H1 (cell line): Measurements from ENCODE around the gene SLC26A8. TPM values are rescaled to one million over a fixed set of nuclear protein-coding genes. Genes with fewer than 3 reads are reported as not detected.

Experiments
- CTCF ChIA-PET: fragments of 300-600 bp; sonication (Branson Sonifier 250); formaldehyde crosslinking; loops from one replicate; lab custom pipeline; 2021; ENCODE audit not compliant: partially characterized antibody; lab: Charles Lee
- POLR2A ChIA-PET: fragments of 300-600 bp; sonication (Branson Sonifier 250); formaldehyde crosslinking; loops from one replicate; lab custom pipeline; 2021; ENCODE audit warnings: inconsistent platforms; ENCODE audit not compliant: partially characterized antibody; lab: Charles Lee
- DNase-seq, 2 experiments: peaks; one replicate each; pipeline versions ENCODE4 v3.0.0 to v3.0.0-alpha.2; 2010 to 2022; ENCODE audit warnings: low spot score in 2 of 2, low read depth in 1 of 2, mixed read lengths in 1 of 2
- FAIRE-seq: peaks from 2 replicates; lab custom pipeline; 2011; peaks lifted over from hg19 to GRCh38; lab: Jason Lieb, UNC
- H2AFZ ChIP-seq: 2 replicates; pipeline ENCODE4 v1.8.1; 2012; ENCODE audit warnings: low read length, inconsistent platforms
- H2AK5ac ChIP-seq: 2 replicates; pipeline ENCODE4 v1.6.1; 2013; ENCODE audit warnings: low read depth, low read length
- H2BK120ac ChIP-seq: replicated peaks from 2 replicates; pipeline ENCODE3; 2013; ENCODE audit warnings: low read depth, low read length, inconsistent platforms
- H2BK12ac ChIP-seq: 2 replicates; pipeline ENCODE4 v1.6.1; 2013; ENCODE audit warnings: low read depth, low read length
- H2BK15ac ChIP-seq: 2 replicates; pipeline ENCODE4 v1.6.1; 2013; ENCODE audit warnings: low read length
- H2BK20ac ChIP-seq: 2 replicates; pipeline ENCODE4 v1.6.1; 2013; ENCODE audit warnings: low read length
- H2BK5ac ChIP-seq: 2 replicates; pipeline ENCODE4 v1.6.1; 2013; ENCODE audit warnings: low read depth, low read length
- H3K14ac ChIP-seq: 2 replicates; pipeline ENCODE4 v1.6.1; 2013; ENCODE audit warnings: inconsistent platforms; ENCODE audit not compliant: insufficient read length
- H3K18ac ChIP-seq: 2 replicates; pipeline ENCODE4 v1.6.1; 2013; ENCODE audit warnings: low read length; ENCODE audit errors: extremely low read depth
- H3K23ac ChIP-seq: 2 replicates; pipeline ENCODE4 v1.6.1; 2013; ENCODE audit warnings: inconsistent platforms; ENCODE audit not compliant: insufficient read length
- H3K23me2 ChIP-seq: 2 replicates; pipeline ENCODE4 v1.6.1; 2013; ENCODE audit warnings: low read depth, low read length
- H3K27ac ChIP-seq: 2 replicates; pipeline ENCODE4 v1.6.1; 2011; ENCODE audit warnings: low read depth, low read length, inconsistent platforms
- H3K27me3 ChIP-seq, 4 experiments: replicated peaks in 1 of 4; 1 replicate in 1 of 4; 2 replicates in 3 of 4; pipeline versions ENCODE4 v1.6.1 to v1.8.1; 2011 to 2013; ENCODE audit warnings: low read length in 3 of 4, mild to moderate bottlenecking in 3 of 4, inconsistent platforms in 2 of 4, mixed read lengths in 2 of 4, moderate library complexity in 1 of 4; ENCODE audit not compliant: control insufficient read depth in 3 of 4, insufficient read depth in 3 of 4; ENCODE audit errors: extremely low read depth in 1 of 4
- H3K36me3 ChIP-seq, 4 experiments: 2 replicates each; pipeline versions ENCODE4 v1.6.1 to v1.8.1; 2011 to 2013; ENCODE audit warnings: mild to moderate bottlenecking in 4 of 4, low read length in 3 of 4, moderate library complexity in 2 of 4, control low read depth in 1 of 4, inconsistent platforms in 1 of 4; ENCODE audit not compliant: insufficient read depth in 4 of 4, control insufficient read depth in 2 of 4
- H3K4ac ChIP-seq: replicated peaks from 2 replicates; pipeline ENCODE3; 2013; ENCODE audit warnings: low read length, low read depth, mixed read lengths, inconsistent platforms; ENCODE audit not compliant: insufficient read length
- H3K4me1 ChIP-seq, 4 experiments: replicated peaks in 1 of 4; 1 replicate in 1 of 4; 2 replicates in 3 of 4; pipeline versions ENCODE4 v1.6.1 to v1.8.1; 2011 to 2013; ENCODE audit warnings: low read length in 3 of 4, inconsistent platforms in 2 of 4, mixed read lengths in 1 of 4; ENCODE audit not compliant: insufficient read depth in 4 of 4, control insufficient read depth in 3 of 4
- H3K4me2 ChIP-seq, 2 experiments: 2 replicates each; pipeline versions ENCODE4 v1.6.1 to v1.8.1; 2011 to 2013; ENCODE audit warnings: low read depth in 2 of 2, low read length in 2 of 2, control low read depth in 1 of 2, inconsistent platforms in 1 of 2, mild to moderate bottlenecking in 1 of 2; ENCODE audit not compliant: insufficient read depth in 1 of 2
- H3K4me3 ChIP-seq, 4 experiments: fragments of 200-600, 300-600 bp in 1 of 4; sonication (generic), shearing (Covaris generic), sonication (Bioruptor Twin) in 1 of 4; 2 replicates each; pipeline versions ENCODE4 v1.5.1 to v1.8.1; 2011 to 2016; ENCODE audit warnings: low read length in 4 of 4, low read depth in 3 of 4, control low read depth in 2 of 4, inconsistent platforms in 2 of 4, mild to moderate bottlenecking in 2 of 4, mixed read lengths in 1 of 4, moderate library complexity in 1 of 4; ENCODE audit not compliant: insufficient read depth in 2 of 4; ENCODE audit errors: extremely low read depth in 1 of 4
- H3K56ac ChIP-seq: replicated peaks from 2 replicates; pipeline ENCODE3; 2013; ENCODE audit warnings: low read depth, mild to moderate bottlenecking, mixed read lengths, low read length, inconsistent platforms; ENCODE audit not compliant: insufficient read length
- H3K79me1 ChIP-seq: 2 replicates; pipeline ENCODE4 v1.6.1; 2013; ENCODE audit warnings: low read depth, low read length, control low read depth
- H3K79me2 ChIP-seq, 2 experiments: 2 replicates each; pipeline versions ENCODE4 v1.6.1 to v1.8.1; 2012 to 2013; ENCODE audit warnings: low read length in 2 of 2, mild to moderate bottlenecking in 2 of 2, inconsistent platforms in 1 of 2; ENCODE audit not compliant: insufficient read depth in 2 of 2, control insufficient read depth in 1 of 2
- H3K9ac ChIP-seq, 4 experiments: replicated peaks in 1 of 4; 1 replicate in 1 of 4; 2 replicates in 3 of 4; pipeline versions ENCODE4 v1.6.1 to v1.8.1; 2011 to 2013; ENCODE audit warnings: low read depth in 3 of 4, low read length in 3 of 4, control low read depth in 2 of 4, mild to moderate bottlenecking in 2 of 4, moderate library complexity in 2 of 4, inconsistent platforms in 1 of 4; ENCODE audit errors: extremely low read depth in 1 of 4
- H3K9me3 ChIP-seq, 2 experiments: 2 replicates each; pipeline versions ENCODE4 v1.6.1 to v1.8.1; 2012 to 2013; ENCODE audit warnings: mild to moderate bottlenecking in 2 of 2, moderate library complexity in 2 of 2, control low read depth in 1 of 2, inconsistent platforms in 1 of 2, low read depth in 1 of 2, low read length in 1 of 2, mixed read lengths in 1 of 2; ENCODE audit not compliant: insufficient read depth in 2 of 2
- H4K20me1 ChIP-seq, 2 experiments: replicated peaks in 1 of 2; 2 replicates each; pipeline versions ENCODE3 to v1.8.1; 2011 to 2013; ENCODE audit warnings: inconsistent platforms in 2 of 2, low read length in 2 of 2, mild to moderate bottlenecking in 1 of 2; ENCODE audit not compliant: insufficient read depth in 2 of 2, control insufficient read depth in 1 of 2
- H4K5ac ChIP-seq: 2 replicates; pipeline ENCODE4 v1.6.1; 2013; ENCODE audit warnings: low read length, low read depth, mixed read lengths, inconsistent platforms; ENCODE audit not compliant: insufficient read length
- H4K8ac ChIP-seq: 2 replicates; pipeline ENCODE4 v1.8.0; 2013; ENCODE audit warnings: mild to moderate bottlenecking, moderate library complexity, low read length, inconsistent platforms; ENCODE audit not compliant: insufficient read depth; ENCODE audit errors: extremely low read depth
- H4K91ac ChIP-seq: replicated peaks from 2 replicates; pipeline ENCODE3; 2013; ENCODE audit warnings: low read length, mixed read lengths, inconsistent platforms; ENCODE audit not compliant: insufficient read length
- CTBP2 ChIP-seq: IDR thresholded peaks from 2 replicates; pipeline ENCODE4 v1.7.0; 2011; ENCODE audit warnings: borderline replicate concordance, mild to moderate bottlenecking, moderate library complexity, mixed read lengths, low read length; ENCODE audit not compliant: insufficient read depth, insufficient read length
- WGBS, 2 experiments: shearing (Covaris generic) in 1 of 2; methylation state at CpG; one replicate each; pipeline versions ENCODE4 v1.1.6 to v1.1.7; 2013 to 2015; ENCODE audit warnings: low lambda C conversion rate in 2 of 2, mixed read lengths in 2 of 2, inconsistent platforms in 1 of 2, low coverage in 1 of 2, missing lambda C conversion rate in 1 of 2; ENCODE audit not compliant: insufficient replicate concordance in 2 of 2, insufficient coverage in 1 of 2, insufficient read length in 1 of 2; ENCODE audit errors: extremely low coverage in 1 of 2, missing lambda C conversion rate in 1 of 2; 5-methylcytosine and 5-hydroxymethylcytosine counted together
- polyA plus RNA-seq, 7 experiments: library from polyadenylated mRNA; depleted of rRNA in 3 of 7; stranded (reverse) in 5 of 7; unstranded in 2 of 7; fragments of >200 nt in 5 of 7; fragments of 200-250 nt in 2 of 7; gene quantifications; 1 replicate in 5 of 7; 2 replicates in 1 of 7; 4 replicates in 1 of 7; pipeline versions ENCODE4 v1.2.1 to v1.2.3, GENCODE V29; 2011 to 2013; ENCODE audit warnings: missing spikeins in 2 of 7, mixed read lengths in 2 of 7
- total RNA-seq: library from RNA; stranded (reverse); fragmentation: NEBNext Ultra II Directional; extraction: Animal tissue kit (Norgen Biotek cat#: 25700); gene quantifications from 2 replicates; pipeline ENCODE4 v1.2.1, GENCODE V29; 2021

SLC26A8 gene
- total and polyA plus RNA-seq, 2 of the 8 experiments (the other 6 are each of a cell fraction or from before 2014, with no cell fraction given) = 0.56 to 0.57 TPM

DNA sequence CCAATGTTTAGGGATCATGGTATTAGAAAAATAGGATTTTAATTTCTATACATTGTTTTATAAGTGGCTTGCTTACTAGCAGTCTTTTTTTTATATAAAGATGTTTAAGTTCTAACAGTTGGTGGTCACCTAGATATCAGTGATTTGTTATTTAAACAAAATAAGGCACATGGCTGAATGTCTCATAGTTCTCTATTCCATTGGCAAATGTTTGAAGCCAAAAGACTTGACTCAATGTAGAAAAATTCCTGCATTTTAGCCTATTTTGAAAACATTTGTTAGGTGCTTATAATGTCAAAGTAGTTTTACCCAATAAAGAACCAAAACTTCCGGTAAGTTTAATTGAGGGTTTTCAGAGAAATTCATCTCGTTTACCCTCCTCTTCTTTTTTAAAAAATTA is 30.0 kb upstream of the SLC26A8 start:
- H4K5ac ChIP-seq = no peak overlapping the region
- DNase-seq (no peak), FAIRE-seq (no peak)
- no peak overlapping the region for H3K56ac ChIP-seq
- no peak overlapping the region for H4K8ac ChIP-seq
- ChIA-PET CTCF (interaction anchor here (0.7 to 1.9 kb wide), 2 partner anchors 12 to 20 kb away, joined by 3 to 4 read pairs; no protein-coding TSS in a partner anchor), POLR2A (no interaction called here)
- H3K4me3 ChIP-seq = no peak overlapping the region
- no peak overlapping the region for H3K14ac ChIP-seq
- no peak overlapping the region for H2BK5ac ChIP-seq
- H3K4me2 ChIP-seq = no peak overlapping the region
- H3K23ac ChIP-seq = no peak overlapping the region
- no peak overlapping the region for H2BK20ac ChIP-seq
- no peaks in the 10 kb centered on the region for H3K23me2 ChIP-seq
- H3K36me3 ChIP-seq = peaks cover 0 to 14% (median 0%) of the 10 kb centered on the region in 4 experiments; a peak in 1 of 8 replicates
- H2BK12ac ChIP-seq = no peak overlapping the region
- no peak overlapping the region for H3K18ac ChIP-seq
- H3K27ac ChIP-seq = no peak overlapping the region
- no peak overlapping the region for H2AK5ac ChIP-seq
- no peak overlapping the region for H2BK120ac ChIP-seq
- H2BK15ac ChIP-seq = no peak overlapping the region
- TF ChIP-seq CTBP2 = no peak
- H3K4ac ChIP-seq = no peak overlapping the region
- no peaks in the 10 kb centered on the region for H3K27me3 ChIP-seq
- peaks cover 4 to 19% of the 10 kb centered on the region in 2 experiments; a peak in 2 of 4 replicates for H3K79me2 ChIP-seq
- 86% methylated on average over 2 of the region's 2 CpGs; no CpG with 5 or more reads in 1 of the 2 experiments for WGBS, 2 experiments
- H3K4me1 ChIP-seq = no peaks in the 10 kb centered on the region
- peaks cover 3 to 6% of the 10 kb centered on the region in 2 experiments for H4K20me1 ChIP-seq
- H3K9ac ChIP-seq = no peak overlapping the region
- H4K91ac ChIP-seq = no peak overlapping the region
- H2AFZ ChIP-seq = no peak overlapping the region
- H3K9me3 ChIP-seq = no peaks in the 10 kb centered on the region
- peaks cover 4% of the 10 kb centered on the region for H3K79me1 ChIP-seq
